ENCODE measurements around the gene CST8.
A peak's percentile ranks its signal among the peaks of the same experiment; 100 is the strongest.

The CST8 gene, protein sequence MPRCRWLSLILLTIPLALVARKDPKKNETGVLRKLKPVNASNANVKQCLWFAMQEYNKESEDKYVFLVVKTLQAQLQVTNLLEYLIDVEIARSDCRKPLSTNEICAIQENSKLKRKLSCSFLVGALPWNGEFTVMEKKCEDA

DNA sequence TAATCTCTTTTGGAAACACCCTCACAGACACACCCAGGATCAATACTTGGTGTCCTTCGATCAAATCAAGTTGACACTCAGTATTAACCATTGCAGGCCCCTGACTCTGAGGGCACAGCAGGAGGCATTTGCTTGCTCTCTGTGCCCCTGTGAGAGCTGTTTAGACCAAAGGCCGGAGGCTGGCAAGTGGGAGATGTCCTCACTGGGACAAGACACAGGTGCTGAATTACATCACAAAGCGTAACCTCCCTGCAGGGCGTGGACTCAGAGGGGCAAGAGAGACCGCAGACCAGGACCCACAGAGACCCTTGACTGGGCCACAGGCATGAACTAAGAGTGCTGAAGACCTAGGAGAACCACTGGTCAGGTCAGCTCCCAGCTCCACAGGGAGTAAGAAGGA is at the start of gene CST8:
TSS of gene CST8 (plus strand) at position 301 of the 400 bp plus-strand sequence. CDS start 551 bp downstream, outside the sequence.
- Histone ChIP-seq H3K27ac (no peak within 1 kb of the TSS), H3K4me3 (ENCODE audit: low read depth, low read length) (no peak within 1 kb of the TSS), H3K9ac (no peak within 1 kb of the TSS), H3K9me3 (ENCODE audit: control insufficient read depth, low read length) (no peaks in the 10 kb centered on the region), H3K4me1 (no peaks in the 10 kb centered on the region), H3K79me2 (no peaks in the 10 kb centered on the region), H3K4me2 (ENCODE audit: low read length) (no peak within 1 kb of the TSS), H3K36me3 (ENCODE audit: control insufficient read depth, insufficient read depth, low read length) (no peaks in the 10 kb centered on the region), H3K27me3 (ENCODE audit: control insufficient read depth, insufficient read depth, low read length) (no peaks in the 10 kb centered on the region), H2AFZ (no peak within 1 kb of the TSS)
- TF ChIP-seq, protein P1, sequence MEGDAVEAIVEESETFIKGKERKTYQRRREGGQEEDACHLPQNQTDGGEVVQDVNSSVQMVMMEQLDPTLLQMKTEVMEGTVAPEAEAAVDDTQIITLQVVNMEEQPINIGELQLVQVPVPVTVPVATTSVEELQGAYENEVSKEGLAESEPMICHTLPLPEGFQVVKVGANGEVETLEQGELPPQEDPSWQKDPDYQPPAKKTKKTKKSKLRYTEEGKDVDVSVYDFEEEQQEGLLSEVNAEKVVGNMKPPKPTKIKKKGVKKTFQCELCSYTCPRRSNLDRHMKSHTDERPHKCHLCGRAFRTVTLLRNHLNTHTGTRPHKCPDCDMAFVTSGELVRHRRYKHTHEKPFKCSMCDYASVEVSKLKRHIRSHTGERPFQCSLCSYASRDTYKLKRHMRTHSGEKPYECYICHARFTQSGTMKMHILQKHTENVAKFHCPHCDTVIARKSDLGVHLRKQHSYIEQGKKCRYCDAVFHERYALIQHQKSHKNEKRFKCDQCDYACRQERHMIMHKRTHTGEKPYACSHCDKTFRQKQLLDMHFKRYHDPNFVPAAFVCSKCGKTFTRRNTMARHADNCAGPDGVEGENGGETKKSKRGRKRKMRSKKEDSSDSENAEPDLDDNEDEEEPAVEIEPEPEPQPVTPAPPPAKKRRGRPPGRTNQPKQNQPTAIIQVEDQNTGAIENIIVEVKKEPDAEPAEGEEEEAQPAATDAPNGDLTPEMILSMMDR (IDR thresholded peaks at IDR 0.05), result no peak

DNA sequence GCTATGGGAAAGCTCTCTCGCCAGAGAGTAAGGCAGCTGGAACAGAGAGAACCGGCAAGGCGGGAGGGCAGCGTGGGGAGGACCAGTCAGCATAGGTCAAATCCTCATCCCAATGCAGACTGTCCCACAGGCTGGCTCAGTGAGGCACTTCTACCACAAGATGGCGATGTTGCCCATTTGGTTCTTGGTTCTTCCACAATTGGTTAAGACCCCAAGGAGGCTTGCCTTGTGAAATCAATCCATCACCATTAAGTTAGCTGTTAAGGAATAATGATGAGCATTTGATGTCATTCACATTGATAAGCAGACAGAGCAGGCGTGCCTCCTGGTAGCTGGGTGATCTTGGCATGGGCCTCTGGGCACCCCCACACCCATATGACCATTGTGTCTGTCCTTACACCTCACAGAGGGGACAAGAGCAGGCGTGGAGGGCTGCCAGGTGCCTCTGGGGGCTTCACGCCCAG is 49.0 kb upstream of the CST8 start:
- Histone ChIP-seq H3K79me2 (no peaks in the 10 kb centered on the region), H3K9me3 (ENCODE audit: control insufficient read depth, low read length) (no peaks in the 10 kb centered on the region), H3K4me3 (ENCODE audit: low read depth, low read length) (no peak overlapping the region), H3K36me3 (ENCODE audit: control insufficient read depth, insufficient read depth, low read length) (no peaks in the 10 kb centered on the region), H3K27ac (no peak overlapping the region), H3K9ac (no peak overlapping the region), H3K27me3 (ENCODE audit: control insufficient read depth, insufficient read depth, low read length) (no peaks in the 10 kb centered on the region), H3K4me1 (no peaks in the 10 kb centered on the region), H3K4me2 (ENCODE audit: low read length) (no peak overlapping the region), H2AFZ (no peak overlapping the region)
- TF ChIP-seq, protein P1 (IDR thresholded peaks at IDR 0.05), result peak; percentile 75

DNA sequence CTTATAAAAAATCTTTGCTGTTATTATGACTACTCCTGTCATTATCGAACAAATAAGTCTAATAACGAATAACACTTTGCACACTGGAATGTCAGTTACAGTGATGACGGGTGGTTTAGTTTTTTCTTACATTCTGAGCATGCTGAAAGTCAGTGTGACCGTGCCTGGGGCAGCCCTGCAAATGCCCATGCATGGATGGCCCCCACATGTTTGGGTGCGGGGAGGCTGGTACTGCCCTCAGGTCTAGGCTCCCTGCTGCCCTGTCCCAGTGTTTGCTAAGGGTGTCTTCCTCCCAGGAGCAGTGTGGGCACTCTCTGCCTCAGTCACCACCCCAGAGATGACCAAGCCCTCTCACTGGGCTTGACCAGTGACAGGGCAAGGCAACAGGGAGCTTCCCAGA is 48.5 kb upstream of the CST8 start:
- Histone ChIP-seq H3K4me2 (ENCODE audit: low read length) (no peak overlapping the region), H2AFZ (no peak overlapping the region), H3K9me3 (ENCODE audit: control insufficient read depth, low read length) (no peaks in the 10 kb centered on the region), H3K9ac (no peak overlapping the region), H3K4me3 (ENCODE audit: low read depth, low read length) (no peak overlapping the region), H3K79me2 (no peaks in the 10 kb centered on the region), H3K27ac (no peak overlapping the region), H3K36me3 (ENCODE audit: control insufficient read depth, insufficient read depth, low read length) (no peaks in the 10 kb centered on the region), H3K4me1 (no peaks in the 10 kb centered on the region), H3K27me3 (ENCODE audit: control insufficient read depth, insufficient read depth, low read length) (no peaks in the 10 kb centered on the region)
- TF ChIP-seq, protein P1 (IDR thresholded peaks at IDR 0.05), result no peak

DNA sequence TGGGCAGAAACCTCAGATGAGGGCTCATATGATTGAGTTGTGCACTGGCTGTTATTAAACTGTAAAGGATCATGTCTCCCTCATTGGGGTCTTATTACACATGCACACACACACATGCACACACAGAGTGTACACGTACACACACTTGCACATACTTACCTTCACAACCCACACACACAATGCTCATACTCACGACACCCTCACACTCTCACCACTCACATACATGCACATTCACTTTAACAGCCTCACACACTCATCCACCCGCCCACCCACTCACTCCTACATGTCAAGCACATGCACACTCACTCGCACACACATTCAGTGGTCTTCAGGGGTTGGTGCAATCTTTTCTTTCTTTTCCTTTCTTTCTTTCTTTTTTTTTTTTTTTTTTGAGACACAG is 46.1 kb upstream of the CST8 start:
- Histone ChIP-seq H3K4me2 (ENCODE audit: low read length) (no peak overlapping the region), H3K36me3 (ENCODE audit: control insufficient read depth, insufficient read depth, low read length) (no peaks in the 10 kb centered on the region), H3K4me3 (ENCODE audit: low read depth, low read length) (no peak overlapping the region), H3K4me1 (no peaks in the 10 kb centered on the region), H3K9ac (no peak overlapping the region), H3K9me3 (ENCODE audit: control insufficient read depth, low read length) (no peaks in the 10 kb centered on the region), H3K27me3 (ENCODE audit: control insufficient read depth, insufficient read depth, low read length) (no peaks in the 10 kb centered on the region), H3K79me2 (no peaks in the 10 kb centered on the region), H2AFZ (no peak overlapping the region), H3K27ac (no peak overlapping the region)
- TF ChIP-seq, protein P1 (IDR thresholded peaks at IDR 0.05), result no peak

DNA sequence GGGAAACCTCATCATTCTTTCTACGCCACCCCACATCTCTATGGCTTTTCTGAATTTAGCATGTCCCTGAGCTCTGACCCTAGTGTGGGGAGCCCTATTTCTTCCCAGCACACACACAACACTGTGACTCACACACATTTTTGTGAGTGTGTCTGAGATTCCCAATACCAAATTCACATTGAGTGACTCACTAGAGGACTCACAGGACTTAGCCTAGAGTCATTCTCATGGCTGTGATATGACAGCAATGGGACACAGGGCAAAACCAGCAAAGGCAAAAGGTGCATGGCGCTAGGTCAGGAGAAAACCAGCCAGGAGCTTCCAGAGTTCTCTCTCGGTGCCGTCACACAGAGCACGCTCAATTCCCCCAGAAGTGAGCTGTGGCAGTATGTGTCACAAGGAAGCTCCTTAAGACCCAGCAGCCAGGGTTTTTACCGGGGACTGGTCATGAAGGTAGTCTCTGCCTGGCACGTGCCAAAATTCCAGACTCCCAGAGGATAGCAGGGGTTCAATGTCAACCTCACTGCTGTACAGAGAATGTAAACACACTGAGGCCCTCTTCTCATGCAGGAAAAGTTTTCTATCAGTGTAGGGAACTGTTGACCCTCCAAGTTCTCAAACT is 45.2 kb upstream of the CST8 start:
- H3K9ac ChIP-seq, result no peak overlapping the region
- no peaks in the 10 kb centered on the region for H3K36me3 ChIP-seq (ENCODE audit: control insufficient read depth, insufficient read depth, low read length)
- no peak overlapping the region for H3K27ac ChIP-seq
- TF ChIP-seq, protein P1 (IDR thresholded peaks at IDR 0.05), result no peak
- no peaks in the 10 kb centered on the region for H3K9me3 ChIP-seq (ENCODE audit: control insufficient read depth, low read length)
- H3K79me2 ChIP-seq, result no peaks in the 10 kb centered on the region
- H2AFZ ChIP-seq, result no peak overlapping the region
- H3K4me1 ChIP-seq, result no peaks in the 10 kb centered on the region
- H3K4me3 ChIP-seq (ENCODE audit: low read depth, low read length), result no peak overlapping the region
- H3K27me3 ChIP-seq (ENCODE audit: control insufficient read depth, insufficient read depth, low read length), result no peaks in the 10 kb centered on the region
- no peak overlapping the region for H3K4me2 ChIP-seq (ENCODE audit: low read length)

Data from parathyroid adenoma (tissue), 2 donors.